ENCODE data around the gene PRR12. TPM values are rescaled to one million over a fixed set of nuclear protein-coding genes. Genes with fewer than 3 reads are reported as not detected.
A peak's percentile ranks its signal among the peaks of the same experiment; 100 is the strongest.

Gene PRR12
- total and polyA plus RNA-seq, 9 of the 15 experiments (the other 6 are each of a cell fraction or from before 2014, with no cell fraction given) = 0.01 to 21.1 (median 0.98) TPM

- TF ChIP-seq ZNF398 (CRISPR knock-in tag; IDR thresholded peaks at IDR 0.05) (no peak), HNRNPK (IDR thresholded peaks at IDR 0.05; ENCODE audit: low read depth, low read length, poor library complexity, severe bottlenecking) (no peak), RNF2 (IDR thresholded peaks at IDR 0.05) (peak; percentile 80), MEIS2 (IDR thresholded peaks at IDR 0.05; ENCODE audit: partially characterized antibody) (peak; percentile 20), TAF9B (IDR thresholded peaks at IDR 0.05; ENCODE audit: partially characterized antibody) (no peak), ZNF24 (IDR thresholded peaks at IDR 0.05) (no peak), ZBTB9 (CRISPR knock-in tag; IDR thresholded peaks at IDR 0.05) (peak; percentile 30; the same call in 1 of the 2 replicates), XRCC5 (IDR thresholded peaks at IDR 0.05; ENCODE audit: low read depth, low read length) (peak; percentile 85; the same call in 1 of the 2 replicates), MLLT1 (IDR thresholded peaks at IDR 0.05) (peak in 1 of 2 experiments; percentile 83; a peak in 1 of 4 replicates), TAL1 (IDR thresholded peaks at IDR 0.05) (no peak), SRSF9 (IDR thresholded peaks at IDR 0.05; ENCODE audit: borderline replicate concordance, low read depth, low read length) (no peak), CREM (IDR thresholded peaks at IDR 0.05; ENCODE audit: low read depth) (peak; percentile 76), HDAC1 (IDR thresholded peaks at IDR 0.05) (peak in 1 of 2 experiments; percentile 85; a peak in 2 of 4 replicates), HNRNPLL (IDR thresholded peaks at IDR 0.05; ENCODE audit: low read depth, low read length, poor library complexity, severe bottlenecking) (peak; percentile 64), NEUROD1 (IDR thresholded peaks at IDR 0.05; ENCODE audit: borderline replicate concordance, low read depth, low read length, partially characterized antibody) (peak; percentile 81), ZNF384 (IDR thresholded peaks at IDR 0.05; ENCODE audit: low read depth, low read length) (no peak), PHTF2 (CRISPR knock-in tag; IDR thresholded peaks at IDR 0.05) (no peak), ZNF644 (tag; IDR thresholded peaks at IDR 0.05; ENCODE audit: low read depth) (no peak), NKRF (IDR thresholded peaks at IDR 0.05; ENCODE audit: borderline replicate concordance) (no peak; the same call in 1 of the 2 replicates), ZNF780A (CRISPR knock-in tag; IDR thresholded peaks at IDR 0.05) (no peak), SIN3A (IDR thresholded peaks at IDR 0.05; ENCODE audit: borderline replicate concordance in 2 of 2, control insufficient read depth in 1 of 2, low read depth in 2 of 2, low read length in 2 of 2) (0 out of 4 replicates have a peak, but pooled peaks of 1 of the 2 experiments have one; percentile 21), BRD4 (IDR thresholded peaks at IDR 0.05) (no peak)
Observed at GRCh38 chr19:49640113-49640898, 49.3 kb downstream of the PRR12 start, which contains the start of gene RRAS (continued).

Data from K562 (cell line).